ENCODE data around the gene ENTHD1. TPM values are rescaled to one million over a fixed set of nuclear protein-coding genes. Genes with fewer than 3 reads are reported as not detected.

ENTHD1 gene
- total and polyA plus RNA-seq, 9 of the 15 experiments (the other 6 are each of a cell fraction or from before 2014, with no cell fraction given) = 0.13 to 0.98 (median 0.35) TPM

DNA sequence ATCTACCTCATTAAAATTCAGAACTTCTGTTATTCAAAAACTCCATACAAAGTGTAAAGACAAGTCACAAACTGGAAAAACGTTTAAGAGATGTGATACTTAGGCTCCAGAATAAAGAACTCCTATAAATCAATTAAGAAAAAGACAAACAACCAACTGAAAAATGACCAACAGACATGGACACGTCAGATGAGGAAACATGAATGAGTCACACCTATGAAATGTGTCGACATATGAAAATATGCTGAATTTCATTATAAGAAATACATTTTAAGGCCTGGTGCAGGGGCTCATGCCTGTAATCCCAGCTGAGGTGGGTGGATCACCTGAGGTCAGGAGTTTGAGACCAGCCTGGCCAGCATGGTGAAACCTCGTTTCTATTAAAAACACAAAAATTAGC, 78.7 kb downstream of the ENTHD1 start (continued):
- TF ChIP-seq, protein P1, sequence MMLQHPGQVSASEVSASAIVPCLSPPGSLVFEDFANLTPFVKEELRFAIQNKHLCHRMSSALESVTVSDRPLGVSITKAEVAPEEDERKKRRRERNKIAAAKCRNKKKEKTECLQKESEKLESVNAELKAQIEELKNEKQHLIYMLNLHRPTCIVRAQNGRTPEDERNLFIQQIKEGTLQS (IDR thresholded peaks at IDR 0.05) = peak; percentile 65
- TF ChIP-seq, protein P1 (CRISPR knock-in tag; conservative IDR thresholded peaks at IDR 0.05) = no peak
- TF ChIP-seq BHLHE40 (IDR thresholded peaks at IDR 0.05; ENCODE audit: low read length) (no peak), DPF2 (IDR thresholded peaks at IDR 0.05) (no peak), ARID1B (IDR thresholded peaks at IDR 0.05) (no peak), FIP1L1 (IDR thresholded peaks at IDR 0.05; ENCODE audit: low read depth, low read length, poor library complexity, severe bottlenecking) (no peak), ZNF217 (CRISPR knock-in tag; IDR thresholded peaks at IDR 0.05) (no peak), ETV5 (CRISPR knock-in tag; IDR thresholded peaks at IDR 0.05; ENCODE audit: low read depth) (no peak), TRIM24 (IDR thresholded peaks at IDR 0.05) (peak; percentile 59 to 73; a peak in 2 of 4 replicates)
- TF ChIP-seq, protein P2, sequence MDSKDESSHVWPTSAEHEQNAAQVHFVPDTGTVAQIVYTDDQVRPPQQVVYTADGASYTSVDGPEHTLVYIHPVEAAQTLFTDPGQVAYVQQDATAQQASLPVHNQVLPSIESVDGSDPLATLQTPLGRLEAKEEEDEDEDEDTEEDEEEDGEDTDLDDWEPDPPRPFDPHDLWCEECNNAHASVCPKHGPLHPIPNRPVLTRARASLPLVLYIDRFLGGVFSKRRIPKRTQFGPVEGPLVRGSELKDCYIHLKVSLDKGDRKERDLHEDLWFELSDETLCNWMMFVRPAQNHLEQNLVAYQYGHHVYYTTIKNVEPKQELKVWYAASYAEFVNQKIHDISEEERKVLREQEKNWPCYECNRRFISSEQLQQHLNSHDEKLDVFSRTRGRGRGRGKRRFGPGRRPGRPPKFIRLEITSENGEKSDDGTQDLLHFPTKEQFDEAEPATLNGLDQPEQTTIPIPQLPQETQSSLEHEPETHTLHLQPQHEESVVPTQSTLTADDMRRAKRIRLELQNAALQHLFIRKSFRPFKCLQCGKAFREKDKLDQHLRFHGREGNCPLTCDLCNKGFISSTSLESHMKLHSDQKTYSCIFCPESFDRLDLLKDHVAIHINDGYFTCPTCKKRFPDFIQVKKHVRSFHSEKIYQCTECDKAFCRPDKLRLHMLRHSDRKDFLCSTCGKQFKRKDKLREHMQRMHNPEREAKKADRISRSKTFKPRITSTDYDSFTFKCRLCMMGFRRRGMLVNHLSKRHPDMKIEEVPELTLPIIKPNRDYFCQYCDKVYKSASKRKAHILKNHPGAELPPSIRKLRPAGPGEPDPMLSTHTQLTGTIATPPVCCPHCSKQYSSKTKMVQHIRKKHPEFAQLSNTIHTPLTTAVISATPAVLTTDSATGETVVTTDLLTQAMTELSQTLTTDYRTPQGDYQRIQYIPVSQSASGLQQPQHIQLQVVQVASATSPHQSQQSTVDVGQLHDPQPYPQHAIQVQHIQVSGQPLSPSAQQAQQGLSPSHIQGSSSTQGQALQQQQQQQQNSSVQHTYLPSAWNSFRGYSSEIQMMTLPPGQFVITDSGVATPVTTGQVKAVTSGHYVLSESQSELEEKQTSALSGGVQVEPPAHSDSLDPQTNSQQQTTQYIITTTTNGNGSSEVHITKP (IDR thresholded peaks at IDR 0.05; ENCODE audit: partially characterized antibody) = no peak
- TF ChIP-seq, protein P3, sequence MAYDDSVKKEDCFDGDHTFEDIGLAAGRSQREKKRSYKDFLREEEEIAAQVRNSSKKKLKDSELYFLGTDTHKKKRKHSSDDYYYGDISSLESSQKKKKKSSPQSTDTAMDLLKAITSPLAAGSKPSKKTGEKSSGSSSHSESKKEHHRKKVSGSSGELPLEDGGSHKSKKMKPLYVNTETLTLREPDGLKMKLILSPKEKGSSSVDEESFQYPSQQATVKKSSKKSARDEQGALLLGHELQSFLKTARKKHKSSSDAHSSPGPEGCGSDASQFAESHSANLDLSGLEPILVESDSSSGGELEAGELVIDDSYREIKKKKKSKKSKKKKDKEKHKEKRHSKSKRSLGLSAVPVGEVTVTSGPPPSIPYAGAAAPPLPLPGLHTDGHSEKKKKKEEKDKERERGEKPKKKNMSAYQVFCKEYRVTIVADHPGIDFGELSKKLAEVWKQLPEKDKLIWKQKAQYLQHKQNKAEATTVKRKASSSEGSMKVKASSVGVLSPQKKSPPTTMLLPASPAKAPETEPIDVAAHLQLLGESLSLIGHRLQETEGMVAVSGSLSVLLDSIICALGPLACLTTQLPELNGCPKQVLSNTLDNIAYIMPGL (CRISPR knock-in tag; IDR thresholded peaks at IDR 0.05) = no peak
- TF ChIP-seq, protein P4, sequence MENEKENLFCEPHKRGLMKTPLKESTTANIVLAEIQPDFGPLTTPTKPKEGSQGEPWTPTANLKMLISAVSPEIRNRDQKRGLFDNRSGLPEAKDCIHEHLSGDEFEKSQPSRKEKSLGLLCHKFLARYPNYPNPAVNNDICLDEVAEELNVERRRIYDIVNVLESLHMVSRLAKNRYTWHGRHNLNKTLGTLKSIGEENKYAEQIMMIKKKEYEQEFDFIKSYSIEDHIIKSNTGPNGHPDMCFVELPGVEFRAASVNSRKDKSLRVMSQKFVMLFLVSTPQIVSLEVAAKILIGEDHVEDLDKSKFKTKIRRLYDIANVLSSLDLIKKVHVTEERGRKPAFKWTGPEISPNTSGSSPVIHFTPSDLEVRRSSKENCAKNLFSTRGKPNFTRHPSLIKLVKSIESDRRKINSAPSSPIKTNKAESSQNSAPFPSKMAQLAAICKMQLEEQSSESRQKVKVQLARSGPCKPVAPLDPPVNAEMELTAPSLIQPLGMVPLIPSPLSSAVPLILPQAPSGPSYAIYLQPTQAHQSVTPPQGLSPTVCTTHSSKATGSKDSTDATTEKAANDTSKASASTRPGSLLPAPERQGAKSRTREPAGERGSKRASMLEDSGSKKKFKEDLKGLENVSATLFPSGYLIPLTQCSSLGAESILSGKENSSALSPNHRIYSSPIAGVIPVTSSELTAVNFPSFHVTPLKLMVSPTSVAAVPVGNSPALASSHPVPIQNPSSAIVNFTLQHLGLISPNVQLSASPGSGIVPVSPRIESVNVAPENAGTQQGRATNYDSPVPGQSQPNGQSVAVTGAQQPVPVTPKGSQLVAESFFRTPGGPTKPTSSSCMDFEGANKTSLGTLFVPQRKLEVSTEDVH (IDR thresholded peaks at IDR 0.05; ENCODE audit: low read depth, partially characterized antibody) = no peak
- TF ChIP-seq, protein P5, sequence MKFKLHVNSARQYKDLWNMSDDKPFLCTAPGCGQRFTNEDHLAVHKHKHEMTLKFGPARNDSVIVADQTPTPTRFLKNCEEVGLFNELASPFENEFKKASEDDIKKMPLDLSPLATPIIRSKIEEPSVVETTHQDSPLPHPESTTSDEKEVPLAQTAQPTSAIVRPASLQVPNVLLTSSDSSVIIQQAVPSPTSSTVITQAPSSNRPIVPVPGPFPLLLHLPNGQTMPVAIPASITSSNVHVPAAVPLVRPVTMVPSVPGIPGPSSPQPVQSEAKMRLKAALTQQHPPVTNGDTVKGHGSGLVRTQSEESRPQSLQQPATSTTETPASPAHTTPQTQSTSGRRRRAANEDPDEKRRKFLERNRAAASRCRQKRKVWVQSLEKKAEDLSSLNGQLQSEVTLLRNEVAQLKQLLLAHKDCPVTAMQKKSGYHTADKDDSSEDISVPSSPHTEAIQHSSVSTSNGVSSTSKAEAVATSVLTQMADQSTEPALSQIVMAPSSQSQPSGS (CRISPR knock-in tag; IDR thresholded peaks at IDR 0.05) = no peak
- TF ChIP-seq, protein P6, sequence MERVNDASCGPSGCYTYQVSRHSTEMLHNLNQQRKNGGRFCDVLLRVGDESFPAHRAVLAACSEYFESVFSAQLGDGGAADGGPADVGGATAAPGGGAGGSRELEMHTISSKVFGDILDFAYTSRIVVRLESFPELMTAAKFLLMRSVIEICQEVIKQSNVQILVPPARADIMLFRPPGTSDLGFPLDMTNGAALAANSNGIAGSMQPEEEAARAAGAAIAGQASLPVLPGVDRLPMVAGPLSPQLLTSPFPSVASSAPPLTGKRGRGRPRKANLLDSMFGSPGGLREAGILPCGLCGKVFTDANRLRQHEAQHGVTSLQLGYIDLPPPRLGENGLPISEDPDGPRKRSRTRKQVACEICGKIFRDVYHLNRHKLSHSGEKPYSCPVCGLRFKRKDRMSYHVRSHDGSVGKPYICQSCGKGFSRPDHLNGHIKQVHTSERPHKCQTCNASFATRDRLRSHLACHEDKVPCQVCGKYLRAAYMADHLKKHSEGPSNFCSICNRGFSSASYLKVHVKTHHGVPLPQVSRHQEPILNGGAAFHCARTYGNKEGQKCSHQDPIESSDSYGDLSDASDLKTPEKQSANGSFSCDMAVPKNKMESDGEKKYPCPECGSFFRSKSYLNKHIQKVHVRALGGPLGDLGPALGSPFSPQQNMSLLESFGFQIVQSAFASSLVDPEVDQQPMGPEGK (CRISPR knock-in tag; IDR thresholded peaks at IDR 0.05; ENCODE audit: borderline replicate concordance) = no peak

All from K562 (cell line).